IMR-90 (cell line): ENCODE data around the gene QTRT2. TPM values are rescaled to one million over a fixed set of nuclear protein-coding genes. Genes with fewer than 3 reads are reported as not detected.

Source experiments
- ATAC-seq: fragments of 200-7000 bp; cut with Tn5 transposase; 2 replicates; pipeline ENCODE4 v1.9.1; 2020; ENCODE audit warnings: low read depth, mild to moderate bottlenecking, moderate library complexity
- BruUV-seq: library from RNA; stranded (reverse); fragments of 400-500 nt; replicated peaks from 2 replicates; lab custom pipeline; 2021; lab: Mats Ljungman, UMichigan
- CTCF ChIA-PET: fragments of 300-600 bp; formaldehyde crosslinking; extraction: SDS; loops from one replicate; lab custom pipeline; 2021; ENCODE audit warnings: antibody characterized with exemption; lab: Yijun Ruan, JAX
- POLR2A ChIA-PET: fragments of 300-600 bp; sonication (Branson Sonifier 250); formaldehyde crosslinking; loops from one replicate; lab custom pipeline; 2022; ENCODE audit warnings: antibody characterized with exemption; ENCODE audit not compliant: unreplicated experiment; lab: Charles Lee
- DNase-seq: peaks from one replicate; pipeline ENCODE4 v3.0.0; 2013
- H2AFZ ChIP-seq: replicated peaks from 2 replicates; pipeline ENCODE3; 2013; ENCODE audit warnings: low read length, mild to moderate bottlenecking; ENCODE audit not compliant: poor library complexity
- H2AK5ac ChIP-seq: 2 replicates; pipeline ENCODE4 v1.6.1; 2013; ENCODE audit warnings: low read depth, low read length, inconsistent platforms
- H2AK9ac ChIP-seq: replicated peaks from 2 replicates; pipeline ENCODE3; 2013; ENCODE audit warnings: mild to moderate bottlenecking, low read depth, low read length, moderate library complexity; ENCODE audit not compliant: poor library complexity
- H2BK120ac ChIP-seq: 2 replicates; pipeline ENCODE4 v1.6.1; 2013; ENCODE audit warnings: low read depth, low read length, inconsistent platforms
- H2BK15ac ChIP-seq: 3 replicates; pipeline ENCODE4 v1.6.1; 2013; ENCODE audit warnings: low read depth, low read length, inconsistent platforms
- H2BK20ac ChIP-seq: 2 replicates; pipeline ENCODE4 v1.6.1; 2013; ENCODE audit warnings: low read depth, mild to moderate bottlenecking, inconsistent platforms, low read length, moderate library complexity
- H2BK5ac ChIP-seq: 2 replicates; pipeline ENCODE4 v1.6.1; 2013; ENCODE audit warnings: mild to moderate bottlenecking, low read depth, low read length, inconsistent platforms; ENCODE audit not compliant: poor library complexity, severe bottlenecking
- H3K14ac ChIP-seq: replicated peaks from 2 replicates; pipeline ENCODE4 v1.6.1; 2013; ENCODE audit warnings: low read depth, low read length, inconsistent platforms
- H3K18ac ChIP-seq: 2 replicates; pipeline ENCODE4 v1.6.1; 2013; ENCODE audit warnings: low read depth, low read length, control low read depth
- H3K23ac ChIP-seq: 2 replicates; pipeline ENCODE4 v1.6.1; 2013; ENCODE audit warnings: low read depth, low read length, inconsistent platforms
- H3K27ac ChIP-seq: 2 replicates; pipeline ENCODE4 v1.5.1; 2013; ENCODE audit warnings: mild to moderate bottlenecking, control low read depth, low read length; ENCODE audit not compliant: insufficient read depth
- H3K27me3 ChIP-seq: 2 replicates; pipeline ENCODE4 v1.6.1; 2013; ENCODE audit warnings: low read length; ENCODE audit not compliant: control insufficient read depth, insufficient read depth
- H3K36me3 ChIP-seq: 2 replicates; pipeline ENCODE4 v1.6.1; 2013; ENCODE audit warnings: low read length, mixed read lengths; ENCODE audit not compliant: control insufficient read depth, insufficient read depth
- H3K4ac ChIP-seq: 2 replicates; pipeline ENCODE4 v1.6.1; 2013; ENCODE audit warnings: low read depth, low read length, inconsistent platforms
- H3K4me1 ChIP-seq: 2 replicates; pipeline ENCODE4 v1.6.1; 2013; ENCODE audit warnings: low read length, mixed read lengths; ENCODE audit not compliant: control insufficient read depth, insufficient read depth
- H3K4me2 ChIP-seq: 2 replicates; pipeline ENCODE4 v1.6.1; 2013; ENCODE audit warnings: low read depth, mild to moderate bottlenecking, control low read depth, low read length, moderate library complexity
- H3K4me3 ChIP-seq: 2 replicates; pipeline ENCODE4 v1.5.1; 2013; ENCODE audit warnings: low read depth, mild to moderate bottlenecking, control low read depth, low read length, moderate library complexity; ENCODE audit not compliant: insufficient read depth
- H3K56ac ChIP-seq: 2 replicates; pipeline ENCODE4 v1.6.1; 2013; ENCODE audit warnings: low read length, inconsistent platforms; ENCODE audit not compliant: insufficient read depth; ENCODE audit errors: extremely low read depth
- H3K79me1 ChIP-seq, 2 experiments: 2 replicates each; pipeline ENCODE4 v1.6.1; 2013; ENCODE audit warnings: low read length in 2 of 2, inconsistent platforms in 1 of 2, low read depth in 1 of 2
- H3K9ac ChIP-seq: 2 replicates; pipeline ENCODE4 v1.6.1; 2013; ENCODE audit warnings: low read depth, low read length, control low read depth
- H3K9me1 ChIP-seq: 2 replicates; pipeline ENCODE4 v1.6.1; 2013; ENCODE audit warnings: low read length, inconsistent platforms; ENCODE audit not compliant: insufficient read depth
- H3K9me3 ChIP-seq: 2 replicates; pipeline ENCODE4 v1.6.1; 2013; ENCODE audit warnings: low read length; ENCODE audit not compliant: control insufficient read depth, insufficient read depth
- H4K20me1 ChIP-seq: 2 replicates; pipeline ENCODE4 v1.6.1; 2013; ENCODE audit warnings: low read length, inconsistent platforms; ENCODE audit not compliant: insufficient read depth
- H4K5ac ChIP-seq: 2 replicates; pipeline ENCODE4 v1.6.1; 2013; ENCODE audit warnings: mild to moderate bottlenecking, low read depth, low read length, control low read depth
- H4K8ac ChIP-seq, 2 experiments: 2 replicates each; pipeline ENCODE4 v1.6.1; 2013; ENCODE audit warnings: low read depth in 2 of 2, low read length in 2 of 2, control low read depth in 1 of 2, inconsistent platforms in 1 of 2
- H4K91ac ChIP-seq: 2 replicates; pipeline ENCODE4 v1.6.1; 2013; ENCODE audit warnings: low read depth, low read length, inconsistent platforms; ENCODE audit not compliant: insufficient read depth
- CEBPB ChIP-seq: IDR thresholded peaks from 2 replicates; pipeline ENCODE4 v1.6.1; 2012; ENCODE audit warnings: low read depth, low read length, improper control_type of control experiment
- CHD1 ChIP-seq: IDR thresholded peaks from 2 replicates; pipeline ENCODE4 v1.6.1; 2012; ENCODE audit warnings: low read depth, low read length, improper control_type of control experiment
- FOS ChIP-seq: fragments of 150-350 bp; IDR thresholded peaks from 2 replicates; pipeline ENCODE4 v1.6.1; 2016; ENCODE audit warnings: low read depth, low read length
- MAFK ChIP-seq: IDR thresholded peaks from 2 replicates; pipeline ENCODE4 v1.6.1; 2012; ENCODE audit warnings: low read depth, low read length, improper control_type of control experiment
- MXI1 ChIP-seq: IDR thresholded peaks from 2 replicates; pipeline ENCODE4 v1.6.1; 2012; ENCODE audit warnings: low read depth, mild to moderate bottlenecking, low read length, moderate library complexity, borderline replicate concordance
- NFE2L2 ChIP-seq: fragments of 150-350 bp; IDR thresholded peaks from 2 replicates; pipeline ENCODE4 v1.6.1; 2016; ENCODE audit warnings: low read depth, mild to moderate bottlenecking, low read length
- POLR2A ChIP-seq: IDR thresholded peaks from 2 replicates; pipeline ENCODE4 v1.6.1; 2012; ENCODE audit warnings: mild to moderate bottlenecking, low read depth, low read length
- RAD21 ChIP-seq: IDR thresholded peaks from 2 replicates; pipeline ENCODE4 v1.6.1; 2012; ENCODE audit warnings: low read length, improper control_type of control experiment
- RCOR1 ChIP-seq: IDR thresholded peaks from 2 replicates; pipeline ENCODE4 v1.6.1; 2012; ENCODE audit warnings: mild to moderate bottlenecking, low read length, improper control_type of control experiment; ENCODE audit not compliant: insufficient replicate concordance
- RFX5 ChIP-seq: IDR thresholded peaks from 2 replicates; pipeline ENCODE4 v1.8.0; 2012; ENCODE audit warnings: low read depth, mild to moderate bottlenecking, low read length, moderate library complexity
- SMC3 ChIP-seq: fragments of 150-350 bp; IDR thresholded peaks from 2 replicates; pipeline ENCODE4 v1.6.1; 2016; ENCODE audit warnings: low read depth, mild to moderate bottlenecking, antibody characterized with exemption, low read length, moderate library complexity
- WGBS, 2 experiments: methylation state at CpG; one replicate each; pipeline versions ENCODE4 v1.1.5 to v1.1.7; 2013; ENCODE audit warnings: missing lambda C conversion rate in 2 of 2; ENCODE audit not compliant: insufficient read length in 1 of 2; ENCODE audit errors: extremely low coverage in 2 of 2; 5-methylcytosine and 5-hydroxymethylcytosine counted together
- dilution Hi-C: fragments of 300-500 bp; cut with HindIII; formaldehyde crosslinking; loops from one replicate; pipeline ENCODE4 v1.14.3; 2018; ENCODE audit warnings: low sequenced_read_pairs; ENCODE audit not compliant: unreplicated experiment
- in situ Hi-C: fragments of 300-500 bp; cut with MboI; formaldehyde crosslinking; loops from 3 replicates; pipeline ENCODE4 v1.14.3; 2019; ENCODE audit warnings: low sequenced_read_pairs, inconsistent platforms, mixed read lengths
- intact Hi-C: fragments of 100-400 bp; cut with micrococcal nuclease; formaldehyde crosslinking; loops from 2 replicates; pipeline ENCODE4 v1.10.0; 2022
- polyA plus RNA-seq, 3 experiments: library from polyadenylated mRNA; depleted of rRNA; stranded (reverse); fragments of >200 nt; gene quantifications; 2 replicates each; pipeline ENCODE4 v1.2.3, GENCODE V29; 2012; ENCODE audit warnings: low replicate concordance in 1 of 3
- total RNA-seq: library from RNA; depleted of rRNA; stranded (reverse); fragments of >200 nt; gene quantifications from 2 replicates; pipeline ENCODE4 v1.2.3, GENCODE V29; 2012
- TF ChIP-seq, protein P1 (sequence below): conservative IDR thresholded peaks from 2 replicates; pipeline ENCODE4 v1.5.1; 2012; ENCODE audit warnings: mild to moderate bottlenecking, low read depth, low read length, improper control_type of control experiment
- TF ChIP-seq, protein P2 (sequence below): fragments of 150-350 bp; IDR thresholded peaks from 2 replicates; pipeline ENCODE4 v1.6.1; 2017; ENCODE audit warnings: mild to moderate bottlenecking, antibody characterized with exemption, low read length, low read depth
- TF ChIP-seq, protein P3 (sequence below): fragments of 150-350 bp; IDR thresholded peaks from 2 replicates; pipeline ENCODE4 v1.6.1; 2016; ENCODE audit warnings: low read depth, mild to moderate bottlenecking, low read length, moderate library complexity, borderline replicate concordance

QTRT2 gene
- total and polyA plus RNA-seq, 2 of the 4 experiments (the other 2 are of a cell fraction): 7.3 to 15.6 TPM

DNA sequence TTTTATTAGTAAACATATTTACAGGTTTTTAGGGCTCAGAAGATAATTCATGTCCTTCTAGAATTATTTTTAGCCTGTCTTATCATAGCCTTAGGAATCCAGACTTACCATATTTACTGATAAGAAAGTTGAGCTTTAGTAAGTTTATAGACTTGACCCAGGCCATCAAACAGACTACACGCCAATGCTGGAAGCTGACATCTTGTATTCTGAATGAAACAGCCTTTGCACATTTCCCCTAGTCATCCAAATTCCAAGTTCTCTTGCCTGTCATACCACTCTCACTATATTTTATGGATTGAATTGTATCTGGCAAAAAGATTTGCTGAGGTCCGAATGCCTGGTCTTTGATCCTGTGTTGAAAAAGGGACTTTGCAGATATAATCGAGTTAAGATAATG is 63.7 kb downstream of the QTRT2 start:
- Histone ChIP-seq H3K4me1 (peaks cover 7% of the 10 kb centered on the region), H3K14ac (no peak overlapping the region), H3K4ac (no peak overlapping the region), H4K8ac (no peak overlapping the region), H2AFZ (no peak overlapping the region), H3K79me1 (no peaks in the 10 kb centered on the region), H3K23ac (no peak overlapping the region), H4K91ac (no peak overlapping the region), H3K9me1 (peaks cover 5% of the 10 kb centered on the region), H2BK15ac (no peak overlapping the region), H2BK20ac (no peak overlapping the region), H3K18ac (no peak overlapping the region), H3K36me3 (no peaks in the 10 kb centered on the region), H3K4me3 (no peak overlapping the region), H3K27me3 (no peaks in the 10 kb centered on the region), H3K4me2 (no peak overlapping the region), H3K56ac (no peak overlapping the region), H2BK120ac (no peak overlapping the region), H3K27ac (no peak overlapping the region), H3K9ac (no peak overlapping the region), H4K20me1 (no peaks in the 10 kb centered on the region), H2BK5ac (no peak overlapping the region), H3K9me3 (no peaks in the 10 kb centered on the region), H2AK9ac (no peak overlapping the region), H4K5ac (no peak overlapping the region), H2AK5ac (no peak overlapping the region)
- DNase-seq (no peak), ATAC-seq (no peak)
- TF ChIP-seq SMC3: no peak
- no peak for TF ChIP-seq CHD1
- TF ChIP-seq NFE2L2: no peak
- no peak for TF ChIP-seq POLR2A
- no peak for TF ChIP-seq CEBPB
- TF ChIP-seq, protein P1, sequence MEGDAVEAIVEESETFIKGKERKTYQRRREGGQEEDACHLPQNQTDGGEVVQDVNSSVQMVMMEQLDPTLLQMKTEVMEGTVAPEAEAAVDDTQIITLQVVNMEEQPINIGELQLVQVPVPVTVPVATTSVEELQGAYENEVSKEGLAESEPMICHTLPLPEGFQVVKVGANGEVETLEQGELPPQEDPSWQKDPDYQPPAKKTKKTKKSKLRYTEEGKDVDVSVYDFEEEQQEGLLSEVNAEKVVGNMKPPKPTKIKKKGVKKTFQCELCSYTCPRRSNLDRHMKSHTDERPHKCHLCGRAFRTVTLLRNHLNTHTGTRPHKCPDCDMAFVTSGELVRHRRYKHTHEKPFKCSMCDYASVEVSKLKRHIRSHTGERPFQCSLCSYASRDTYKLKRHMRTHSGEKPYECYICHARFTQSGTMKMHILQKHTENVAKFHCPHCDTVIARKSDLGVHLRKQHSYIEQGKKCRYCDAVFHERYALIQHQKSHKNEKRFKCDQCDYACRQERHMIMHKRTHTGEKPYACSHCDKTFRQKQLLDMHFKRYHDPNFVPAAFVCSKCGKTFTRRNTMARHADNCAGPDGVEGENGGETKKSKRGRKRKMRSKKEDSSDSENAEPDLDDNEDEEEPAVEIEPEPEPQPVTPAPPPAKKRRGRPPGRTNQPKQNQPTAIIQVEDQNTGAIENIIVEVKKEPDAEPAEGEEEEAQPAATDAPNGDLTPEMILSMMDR: no peak
- TF ChIP-seq MAFK: no peak
- TF ChIP-seq RCOR1: no peak
- no peak for TF ChIP-seq FOS
- TF ChIP-seq MXI1: no peak
- no peak for TF ChIP-seq RAD21
- TF ChIP-seq, protein P2, sequence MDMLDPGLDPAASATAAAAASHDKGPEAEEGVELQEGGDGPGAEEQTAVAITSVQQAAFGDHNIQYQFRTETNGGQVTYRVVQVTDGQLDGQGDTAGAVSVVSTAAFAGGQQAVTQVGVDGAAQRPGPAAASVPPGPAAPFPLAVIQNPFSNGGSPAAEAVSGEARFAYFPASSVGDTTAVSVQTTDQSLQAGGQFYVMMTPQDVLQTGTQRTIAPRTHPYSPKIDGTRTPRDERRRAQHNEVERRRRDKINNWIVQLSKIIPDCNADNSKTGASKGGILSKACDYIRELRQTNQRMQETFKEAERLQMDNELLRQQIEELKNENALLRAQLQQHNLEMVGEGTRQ: no peak
- TF ChIP-seq, protein P3, sequence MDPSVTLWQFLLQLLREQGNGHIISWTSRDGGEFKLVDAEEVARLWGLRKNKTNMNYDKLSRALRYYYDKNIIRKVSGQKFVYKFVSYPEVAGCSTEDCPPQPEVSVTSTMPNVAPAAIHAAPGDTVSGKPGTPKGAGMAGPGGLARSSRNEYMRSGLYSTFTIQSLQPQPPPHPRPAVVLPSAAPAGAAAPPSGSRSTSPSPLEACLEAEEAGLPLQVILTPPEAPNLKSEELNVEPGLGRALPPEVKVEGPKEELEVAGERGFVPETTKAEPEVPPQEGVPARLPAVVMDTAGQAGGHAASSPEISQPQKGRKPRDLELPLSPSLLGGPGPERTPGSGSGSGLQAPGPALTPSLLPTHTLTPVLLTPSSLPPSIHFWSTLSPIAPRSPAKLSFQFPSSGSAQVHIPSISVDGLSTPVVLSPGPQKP: no peak
- no peak for TF ChIP-seq RFX5
- CTCF ChIA-PET: no interaction called here
- POLR2A ChIA-PET: no interaction called here
- no CpG with 5 or more reads among the region's 3 CpGs for WGBS, 2 experiments
- no TSS peak for BruUV-seq
- in situ Hi-C loops (no loop called here), intact Hi-C loops (no loop called here), dilution Hi-C loops (no loop called here)
